IPS-15b (cell line): Measurements from ENCODE around the gene NPFFR2.

ENCODE experiments used
- H3K27me3 ChIP-seq: one replicate; pipeline ENCODE4 v1.6.1; 2013; ENCODE audit warnings: low read length; ENCODE audit not compliant: control insufficient read depth, insufficient read depth
- H3K36me3 ChIP-seq: one replicate; pipeline ENCODE4 v1.6.1; 2013; ENCODE audit warnings: low read length; ENCODE audit not compliant: control insufficient read depth, insufficient read depth
- H3K4me1 ChIP-seq: one replicate; pipeline ENCODE4 v1.6.1; 2013; ENCODE audit warnings: mild to moderate bottlenecking, low read length; ENCODE audit not compliant: control insufficient read depth, insufficient read depth
- H3K4me3 ChIP-seq: one replicate; pipeline ENCODE4 v1.5.1; 2013; ENCODE audit warnings: low read depth, low read length
- H3K9ac ChIP-seq: one replicate; pipeline ENCODE4 v1.6.1; 2013; ENCODE audit warnings: low read depth, mild to moderate bottlenecking, low read length
- H3K9me3 ChIP-seq: one replicate; pipeline ENCODE4 v1.6.1; 2013; ENCODE audit warnings: mild to moderate bottlenecking, low read length; ENCODE audit not compliant: control insufficient read depth, insufficient read depth

Gene NPFFR2

DNA sequence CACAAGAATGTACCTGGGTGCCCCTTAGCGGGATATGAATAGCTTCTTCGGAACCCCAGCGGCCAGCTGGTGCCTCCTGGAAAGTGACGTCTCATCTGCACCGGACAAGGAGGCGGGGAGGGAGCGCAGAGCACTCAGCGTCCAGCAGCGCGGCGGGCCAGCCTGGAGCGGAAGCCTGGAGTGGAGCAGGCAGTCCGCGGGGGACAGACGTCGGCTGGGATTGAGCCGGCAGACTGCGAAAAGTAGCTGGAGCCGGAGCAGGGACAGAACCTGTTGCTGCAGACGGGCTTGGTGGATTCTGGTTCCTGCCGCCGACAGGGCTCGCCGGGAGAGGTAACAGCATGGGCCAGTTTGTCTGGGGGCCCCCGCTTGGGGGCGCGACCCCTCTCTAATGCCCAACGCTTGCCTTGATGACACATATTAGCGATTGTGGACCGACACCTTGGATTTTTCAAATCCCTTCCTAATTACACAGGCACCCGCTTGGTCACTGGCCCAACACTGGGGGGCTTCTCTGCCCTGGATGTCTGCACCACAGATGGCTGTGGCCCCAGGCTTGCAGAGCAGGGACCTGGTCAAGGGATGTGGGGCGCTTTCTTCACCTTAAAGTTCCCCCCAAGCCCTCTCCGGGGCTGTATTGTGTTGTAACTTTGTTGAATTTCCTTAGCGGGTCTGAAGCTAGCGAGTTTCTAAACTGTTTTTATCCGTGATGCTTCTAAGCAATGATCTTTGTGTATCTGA lies at the start of gene NPFFR2:
NPFFR2 (plus strand) TSS at position 133 of the 741 bp plus-strand sequence. CDS start 96,592 bp downstream, outside the sequence.
- H3K4me1 ChIP-seq = no peaks in the 10 kb centered on the region
- H3K27me3 ChIP-seq = no peaks in the 10 kb centered on the region
- H3K36me3 ChIP-seq = no peaks in the 10 kb centered on the region
- H3K9ac ChIP-seq = peak within 1 kb of the TSS; percentile 38
- no peaks in the 10 kb centered on the region for H3K9me3 ChIP-seq
- H3K4me3 ChIP-seq = peak within 1 kb of the TSS; percentile 83

DNA sequence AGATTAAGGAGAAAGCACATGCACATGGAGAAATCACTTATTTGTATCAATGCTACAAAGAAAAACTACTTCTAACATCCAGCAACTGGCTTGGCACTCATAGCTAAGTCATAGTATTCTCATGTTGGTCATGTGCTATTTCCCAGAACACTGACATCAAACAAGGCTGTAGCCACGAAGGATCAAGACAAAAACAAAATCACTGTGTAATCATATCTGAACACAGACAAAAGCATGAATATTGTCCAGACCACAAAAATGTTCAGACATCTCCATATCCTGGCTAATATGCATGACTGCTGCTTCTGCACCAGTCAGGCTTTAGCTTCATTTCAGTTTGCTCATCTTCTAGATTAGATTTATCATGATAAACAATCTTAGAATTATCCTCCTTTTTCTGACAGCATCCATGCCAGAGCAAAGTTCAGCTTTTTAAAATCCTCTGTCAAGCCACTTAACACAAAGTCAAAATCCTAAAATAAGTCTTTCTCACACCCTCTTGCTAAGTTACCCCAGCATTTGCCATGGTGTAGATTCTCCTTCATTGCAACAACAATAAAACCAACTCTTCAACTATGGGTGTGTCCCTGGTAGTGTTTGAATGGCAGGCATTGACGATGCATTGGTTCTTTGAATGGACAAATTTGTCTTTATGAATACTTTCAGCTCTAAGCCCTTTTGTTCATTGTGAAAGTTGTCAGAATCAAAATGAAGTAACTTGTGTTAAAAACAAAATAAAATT lies 39.1 kb upstream of the NPFFR2 start:
- Histone ChIP-seq H3K9me3 (peaks cover 3% of the 10 kb centered on the region), H3K9ac (no peak overlapping the region), H3K36me3 (no peaks in the 10 kb centered on the region), H3K27me3 (no peaks in the 10 kb centered on the region), H3K4me3 (no peak overlapping the region), H3K4me1 (no peaks in the 10 kb centered on the region)

DNA sequence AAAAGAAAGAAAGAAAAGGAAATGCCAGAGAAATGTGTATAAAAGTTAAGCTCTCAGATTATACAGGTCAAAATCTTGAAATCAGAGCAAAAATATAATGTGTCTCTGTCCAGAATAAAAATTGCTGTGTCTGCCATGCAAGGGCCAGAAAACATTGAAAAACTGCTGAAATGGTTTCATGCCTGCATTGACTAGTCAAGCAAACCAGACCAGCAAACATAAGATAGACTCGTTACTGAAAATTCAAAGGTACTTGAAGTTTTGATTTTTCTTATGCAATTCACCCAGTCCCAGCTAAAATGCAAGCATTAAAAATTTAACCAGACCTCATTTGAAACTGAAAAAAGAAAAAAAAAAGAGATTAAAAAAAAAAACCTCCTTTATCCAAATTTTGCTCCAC lies 37.2 kb upstream of the NPFFR2 start:
- H3K9ac ChIP-seq = no peak overlapping the region
- H3K36me3 ChIP-seq = no peaks in the 10 kb centered on the region
- H3K9me3 ChIP-seq = peaks cover 3% of the 10 kb centered on the region
- no peak overlapping the region for H3K4me3 ChIP-seq
- no peaks in the 10 kb centered on the region for H3K27me3 ChIP-seq
- H3K4me1 ChIP-seq = no peaks in the 10 kb centered on the region

DNA sequence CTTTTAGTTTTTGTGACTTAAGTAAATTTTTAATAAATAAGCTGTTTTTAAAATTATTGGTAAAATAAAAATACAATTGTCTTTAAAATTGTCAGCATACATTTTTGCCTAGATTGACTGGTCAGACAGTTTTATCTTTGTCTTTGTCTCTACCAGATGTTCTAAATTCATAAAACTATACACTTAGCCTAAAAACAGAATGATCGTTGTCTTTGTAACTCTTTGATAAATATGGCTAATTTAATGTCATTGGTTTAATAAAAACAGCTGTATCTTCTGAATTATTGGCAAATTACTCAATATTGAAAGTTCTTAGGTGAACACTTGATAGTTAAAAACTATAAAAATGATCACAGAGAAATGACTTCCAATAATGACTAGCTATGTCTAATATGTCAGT lies 36.5 kb upstream of the NPFFR2 start:
- no peaks in the 10 kb centered on the region for H3K27me3 ChIP-seq
- no peak overlapping the region for H3K9ac ChIP-seq
- H3K4me1 ChIP-seq = no peaks in the 10 kb centered on the region
- no peak overlapping the region for H3K4me3 ChIP-seq
- no peaks in the 10 kb centered on the region for H3K36me3 ChIP-seq
- peaks cover 3% of the 10 kb centered on the region for H3K9me3 ChIP-seq

DNA sequence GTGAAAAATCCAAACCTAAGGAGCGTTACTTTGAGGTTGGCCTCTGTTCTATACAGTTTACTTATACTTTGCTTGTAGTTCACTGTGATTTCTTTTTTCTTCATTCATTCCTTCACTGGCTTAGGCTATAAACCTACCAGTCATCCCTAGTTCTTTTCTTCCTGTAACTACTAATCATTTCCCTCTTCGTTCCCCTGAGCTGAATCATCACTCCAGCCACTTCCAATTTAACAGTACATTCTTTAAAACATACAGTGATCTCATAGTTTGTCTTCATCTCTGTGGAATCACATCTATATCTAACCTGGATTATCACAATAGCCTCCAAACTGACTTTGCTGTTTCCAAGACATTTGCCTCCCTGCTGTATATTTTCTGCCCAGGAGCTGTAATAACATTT lies 25.2 kb upstream of the NPFFR2 start:
- Histone ChIP-seq H3K9me3 (no peaks in the 10 kb centered on the region), H3K4me3 (no peak overlapping the region), H3K4me1 (no peaks in the 10 kb centered on the region), H3K9ac (no peak overlapping the region), H3K27me3 (no peaks in the 10 kb centered on the region), H3K36me3 (no peaks in the 10 kb centered on the region)

DNA sequence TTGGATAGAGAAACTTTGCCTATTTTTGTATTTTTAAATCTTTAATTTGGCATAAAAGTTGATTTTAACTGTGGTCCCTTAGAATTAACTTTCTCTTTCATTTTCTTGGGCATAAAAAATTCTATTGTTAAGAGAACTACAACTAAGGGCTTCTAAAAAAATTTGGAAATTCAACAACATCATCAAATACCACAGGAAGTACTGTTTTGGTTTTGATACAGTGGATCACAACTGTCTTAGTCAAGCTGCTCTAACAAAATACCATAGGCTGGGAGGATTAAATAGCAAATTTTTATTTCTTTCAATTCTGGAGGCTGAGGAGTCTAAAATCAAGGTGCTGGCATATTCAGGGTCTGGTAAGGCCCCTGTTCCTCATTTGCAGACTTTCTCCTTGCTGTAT lies 19.9 kb upstream of the NPFFR2 start:
- no peak overlapping the region for H3K9ac ChIP-seq
- no peaks in the 10 kb centered on the region for H3K36me3 ChIP-seq
- H3K9me3 ChIP-seq = no peaks in the 10 kb centered on the region
- no peak overlapping the region for H3K4me3 ChIP-seq
- no peaks in the 10 kb centered on the region for H3K27me3 ChIP-seq
- H3K4me1 ChIP-seq = no peaks in the 10 kb centered on the region

DNA sequence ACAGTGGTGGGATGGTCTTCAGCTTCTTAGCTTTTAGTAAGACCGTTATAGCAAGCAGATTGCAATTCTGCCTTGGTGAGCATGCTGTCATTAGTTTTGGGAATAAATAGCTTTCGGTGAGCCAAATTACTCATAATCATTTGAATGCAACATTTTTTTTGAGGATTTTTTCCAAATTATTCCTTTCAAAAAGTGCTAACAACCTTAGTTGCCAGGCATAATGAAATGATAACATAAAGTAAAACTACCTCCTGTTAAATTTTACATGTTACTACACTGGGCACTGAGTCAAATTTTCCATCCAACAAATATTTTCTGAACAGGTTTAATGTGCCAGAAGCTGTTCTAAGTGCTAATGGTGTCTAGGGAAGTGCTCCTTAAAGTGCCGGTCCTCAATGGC lies 15.8 kb upstream of the NPFFR2 start:
- Histone ChIP-seq H3K36me3 (no peaks in the 10 kb centered on the region), H3K4me3 (no peak overlapping the region), H3K9ac (no peak overlapping the region), H3K4me1 (no peaks in the 10 kb centered on the region), H3K9me3 (no peaks in the 10 kb centered on the region), H3K27me3 (no peaks in the 10 kb centered on the region)

DNA sequence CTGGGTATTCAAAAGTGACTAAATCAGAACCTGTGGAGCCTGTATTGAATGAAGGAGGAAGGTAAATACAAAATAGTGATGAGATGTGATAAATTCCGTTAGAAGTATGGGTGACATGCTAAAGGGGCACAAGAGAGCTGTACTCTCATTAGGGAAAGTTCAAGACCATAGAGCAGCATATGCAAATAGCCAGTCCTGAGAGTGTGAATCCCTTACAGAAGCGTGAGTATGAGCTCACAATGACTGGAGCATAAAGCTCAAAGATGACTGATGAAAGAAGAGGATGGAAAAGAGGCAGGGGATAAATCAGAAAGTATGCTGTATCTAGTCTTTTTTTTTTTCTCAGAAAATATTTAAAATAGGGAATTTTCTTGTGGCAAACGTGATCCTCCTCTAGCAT lies 12.1 kb upstream of the NPFFR2 start:
- no peaks in the 10 kb centered on the region for H3K27me3 ChIP-seq
- H3K4me3 ChIP-seq = no peak overlapping the region
- no peak overlapping the region for H3K9ac ChIP-seq
- no peaks in the 10 kb centered on the region for H3K36me3 ChIP-seq
- H3K9me3 ChIP-seq = no peaks in the 10 kb centered on the region
- H3K4me1 ChIP-seq = no peaks in the 10 kb centered on the region

DNA sequence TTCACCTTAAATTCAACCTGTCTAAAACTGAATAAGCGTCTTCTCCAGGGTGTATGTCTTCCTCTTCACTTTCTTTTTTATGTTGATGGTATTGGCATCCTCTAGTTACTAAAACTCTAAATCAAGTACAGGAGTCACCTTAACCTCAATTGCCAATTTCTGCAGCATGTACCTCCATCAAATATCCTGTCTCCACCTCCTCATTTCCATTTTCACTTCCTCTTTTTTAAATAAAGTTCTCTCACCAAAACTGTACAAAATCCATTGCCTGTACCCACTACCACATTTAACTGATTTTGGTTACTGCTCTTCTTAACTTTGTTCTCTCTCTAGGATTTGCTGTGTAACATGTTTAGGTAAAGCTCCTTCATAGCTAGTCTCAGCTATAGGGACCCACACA lies 9.2 kb upstream of the NPFFR2 start:
- H3K9me3 ChIP-seq = no peaks in the 10 kb centered on the region
- H3K9ac ChIP-seq = no peak overlapping the region
- H3K4me1 ChIP-seq = no peaks in the 10 kb centered on the region
- no peaks in the 10 kb centered on the region for H3K27me3 ChIP-seq
- H3K36me3 ChIP-seq = no peaks in the 10 kb centered on the region
- no peak overlapping the region for H3K4me3 ChIP-seq

DNA sequence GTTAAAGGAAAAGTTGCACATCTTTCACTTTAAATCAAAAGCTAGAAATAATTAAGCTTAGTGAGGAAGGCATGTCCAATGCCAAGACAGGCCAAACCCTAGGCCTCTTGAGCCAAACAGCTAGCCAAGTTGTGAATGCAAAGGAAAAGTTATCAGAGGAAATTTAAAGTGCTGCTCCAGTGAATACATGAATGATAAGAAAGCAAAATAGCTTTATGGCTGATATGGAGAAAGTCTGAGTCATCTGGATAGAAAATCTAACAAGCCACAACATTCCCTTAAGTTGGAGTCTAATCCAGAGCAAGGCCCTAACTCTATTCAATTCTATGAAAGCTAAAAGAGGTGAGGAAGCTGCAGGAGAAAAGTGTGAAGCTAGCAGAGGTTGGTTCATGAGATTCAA lies 23.8 kb downstream of the NPFFR2 start:
- no peaks in the 10 kb centered on the region for H3K9me3 ChIP-seq
- no peaks in the 10 kb centered on the region for H3K36me3 ChIP-seq
- no peaks in the 10 kb centered on the region for H3K4me1 ChIP-seq
- no peak overlapping the region for H3K4me3 ChIP-seq
- H3K27me3 ChIP-seq = no peaks in the 10 kb centered on the region
- no peak overlapping the region for H3K9ac ChIP-seq

DNA sequence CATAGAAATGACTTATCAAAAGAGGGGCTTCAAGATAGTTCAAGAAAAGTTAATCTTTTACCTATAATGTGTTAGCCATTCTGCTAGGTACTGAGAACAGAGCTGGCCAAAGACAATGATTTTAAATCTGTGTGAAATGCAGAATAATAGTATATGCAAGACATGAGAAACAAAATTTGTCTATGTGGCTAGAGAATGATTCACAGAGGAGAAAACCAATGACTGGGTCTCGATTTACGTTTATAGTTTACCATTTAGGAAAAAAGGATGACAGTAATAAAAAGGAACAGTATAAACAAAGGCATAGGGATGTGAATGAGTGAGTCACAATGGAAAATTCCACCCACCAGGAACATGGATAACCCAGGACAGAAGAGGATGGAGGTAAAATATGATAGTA lies 31.9 kb downstream of the NPFFR2 start:
- Histone ChIP-seq H3K4me1 (no peaks in the 10 kb centered on the region), H3K4me3 (no peak overlapping the region), H3K27me3 (no peaks in the 10 kb centered on the region), H3K36me3 (no peaks in the 10 kb centered on the region), H3K9ac (no peak overlapping the region), H3K9me3 (no peaks in the 10 kb centered on the region)

DNA sequence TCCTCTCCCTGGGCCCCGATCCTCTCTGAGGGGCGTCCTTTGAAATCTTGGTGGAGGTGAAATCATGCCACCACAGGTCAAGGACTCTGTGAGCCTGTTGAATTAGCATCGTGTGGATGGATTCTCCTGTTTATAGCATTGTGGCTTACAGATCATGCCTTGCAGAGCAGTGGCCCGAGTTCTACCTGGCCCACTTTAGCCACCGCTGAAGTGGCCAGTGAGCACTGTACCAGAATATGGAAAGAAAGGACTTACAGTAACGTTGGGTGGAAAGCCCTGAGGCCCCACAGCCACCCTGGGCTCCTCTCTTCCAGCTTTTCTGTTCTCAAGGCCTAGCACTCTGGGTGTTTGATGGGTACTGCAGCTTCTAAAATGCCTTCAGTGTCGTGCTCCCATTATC lies 35.3 kb downstream of the NPFFR2 start:
- Histone ChIP-seq H3K36me3 (no peaks in the 10 kb centered on the region), H3K4me1 (no peaks in the 10 kb centered on the region), H3K27me3 (no peaks in the 10 kb centered on the region), H3K4me3 (no peak overlapping the region), H3K9me3 (no peaks in the 10 kb centered on the region), H3K9ac (no peak overlapping the region)
